Osteoblast (primary cell): ENCODE data around the gene FAM124A. TPM values are rescaled to one million over a fixed set of nuclear protein-coding genes. Genes with fewer than 3 reads are reported as not detected.

ENCODE experiments used
- DNase-seq: peaks from one replicate; pipeline ENCODE4 v3.0.0; 2011; ENCODE audit warnings: low spot score, mixed read lengths; ENCODE audit not compliant: insufficient read length; ENCODE audit errors: missing footprints
- H2AFZ ChIP-seq: 2 replicates; pipeline ENCODE4 v1.6.0; 2011; ENCODE audit warnings: mild to moderate bottlenecking, low read length
- H3K27ac ChIP-seq: 2 replicates; pipeline ENCODE4 v1.5.1; 2011; ENCODE audit warnings: mild to moderate bottlenecking, low read depth, low read length, moderate library complexity
- H3K27me3 ChIP-seq: 2 replicates; pipeline ENCODE4 v1.6.0; 2012; ENCODE audit warnings: mild to moderate bottlenecking, control low read depth, inconsistent platforms, low read length, moderate library complexity; ENCODE audit not compliant: insufficient read depth
- H3K36me3 ChIP-seq: 2 replicates; pipeline ENCODE4 v1.5.1; 2011; ENCODE audit warnings: mild to moderate bottlenecking, low read length, control low read depth, moderate library complexity; ENCODE audit not compliant: insufficient read depth
- H3K4me1 ChIP-seq: 2 replicates; pipeline ENCODE4 v1.5.1; 2011; ENCODE audit warnings: mild to moderate bottlenecking, low read length, control low read depth, moderate library complexity; ENCODE audit not compliant: insufficient read depth
- H3K4me2 ChIP-seq: 2 replicates; pipeline ENCODE4 v1.6.0; 2011; ENCODE audit warnings: mild to moderate bottlenecking, low read length; ENCODE audit not compliant: insufficient read depth
- H3K4me3 ChIP-seq: fragments of 200-600 bp; sonication (generic); 3 replicates; pipeline ENCODE4 v1.5.1; 2012; ENCODE audit warnings: mild to moderate bottlenecking, low read length, inconsistent platforms; ENCODE audit not compliant: insufficient read depth
- H3K79me2 ChIP-seq: 2 replicates; pipeline ENCODE4 v1.6.0; 2012; ENCODE audit warnings: mild to moderate bottlenecking, low read length, control low read depth, inconsistent platforms; ENCODE audit not compliant: insufficient read depth
- H3K9me3 ChIP-seq: 2 replicates; pipeline ENCODE4 v1.5.1; 2011; ENCODE audit warnings: low read depth, low read length, control low read depth
- H4K20me1 ChIP-seq: 2 replicates; pipeline ENCODE4 v1.6.0; 2012; ENCODE audit warnings: mild to moderate bottlenecking, low read length, control low read depth; ENCODE audit not compliant: insufficient read depth
- CTCF ChIP-seq: IDR thresholded peaks from 2 replicates; pipeline ENCODE4 v1.5.1; 2011; ENCODE audit warnings: mild to moderate bottlenecking, low read depth, low read length, moderate library complexity; ENCODE audit errors: extremely low read depth
- total RNA-seq: library from RNA; depleted of rRNA; stranded (reverse); fragments of >200 nt; gene quantifications from 2 replicates; pipeline ENCODE4 v1.2.3, GENCODE V29; 2012

Gene FAM124A
- total RNA-seq, 1 donor, result 1.1 TPM

DNA sequence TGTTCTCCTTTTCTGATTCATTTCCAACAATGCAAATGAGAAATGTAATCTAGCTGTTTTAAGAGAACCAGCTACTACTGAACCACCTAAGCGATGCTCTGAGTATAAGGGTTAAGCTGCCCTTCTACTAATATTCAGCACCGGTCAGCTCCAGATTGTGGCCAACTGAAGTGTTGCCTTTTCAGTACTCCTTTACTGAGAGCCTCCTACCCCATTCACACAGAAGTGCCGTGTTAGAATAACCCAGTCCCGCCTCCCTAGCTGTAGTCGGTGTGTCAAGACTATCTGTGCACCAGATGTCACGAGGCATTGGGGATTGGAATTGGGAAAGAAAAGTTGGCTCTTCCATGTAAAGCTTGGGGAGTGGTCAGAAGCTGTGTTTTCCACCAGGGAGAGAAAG is 45.4 kb downstream of the FAM124A start:
- no peak for DNase-seq
- Histone ChIP-seq H2AFZ (no peak overlapping the region), H3K27me3 (peaks cover 16% of the 10 kb centered on the region), H3K36me3 (no peaks in the 10 kb centered on the region), H3K4me1 (no peaks in the 10 kb centered on the region), H3K4me3 (no peak overlapping the region), H3K27ac (no peak overlapping the region), H3K79me2 (no peaks in the 10 kb centered on the region), H3K9me3 (no peaks in the 10 kb centered on the region), H4K20me1 (no peaks in the 10 kb centered on the region), H3K4me2 (no peak overlapping the region)
- TF ChIP-seq CTCF, result no peak

DNA sequence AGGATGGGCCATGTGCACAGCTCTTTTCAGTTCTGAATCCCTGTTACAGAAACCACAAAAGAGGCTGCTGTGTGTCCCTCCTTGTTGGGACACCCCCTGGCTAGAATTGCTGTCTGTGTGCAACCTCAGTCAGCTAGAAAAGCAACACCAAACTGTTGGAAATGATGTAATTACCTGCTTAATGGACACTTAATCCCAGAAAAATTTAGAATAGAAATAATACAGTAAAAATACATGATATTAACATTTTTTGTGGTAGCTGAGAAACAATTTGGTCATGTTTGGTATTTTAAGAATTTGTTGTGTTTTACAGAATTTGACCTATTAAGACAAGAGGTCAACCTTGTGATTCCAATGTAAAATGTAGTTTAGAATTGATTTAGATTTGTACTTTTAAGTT is 46.8 kb downstream of the FAM124A start:
- H3K4me1 ChIP-seq, result no peaks in the 10 kb centered on the region
- peaks cover 12% of the 10 kb centered on the region for H3K27me3 ChIP-seq
- H3K27ac ChIP-seq, result no peak overlapping the region
- H3K36me3 ChIP-seq, result no peaks in the 10 kb centered on the region
- H4K20me1 ChIP-seq, result no peaks in the 10 kb centered on the region
- no peaks in the 10 kb centered on the region for H3K9me3 ChIP-seq
- H3K4me3 ChIP-seq, result no peak overlapping the region
- no peak overlapping the region for H2AFZ ChIP-seq
- no peaks in the 10 kb centered on the region for H3K79me2 ChIP-seq
- no peak for TF ChIP-seq CTCF
- no peak overlapping the region for H3K4me2 ChIP-seq
- no peak for DNase-seq

DNA sequence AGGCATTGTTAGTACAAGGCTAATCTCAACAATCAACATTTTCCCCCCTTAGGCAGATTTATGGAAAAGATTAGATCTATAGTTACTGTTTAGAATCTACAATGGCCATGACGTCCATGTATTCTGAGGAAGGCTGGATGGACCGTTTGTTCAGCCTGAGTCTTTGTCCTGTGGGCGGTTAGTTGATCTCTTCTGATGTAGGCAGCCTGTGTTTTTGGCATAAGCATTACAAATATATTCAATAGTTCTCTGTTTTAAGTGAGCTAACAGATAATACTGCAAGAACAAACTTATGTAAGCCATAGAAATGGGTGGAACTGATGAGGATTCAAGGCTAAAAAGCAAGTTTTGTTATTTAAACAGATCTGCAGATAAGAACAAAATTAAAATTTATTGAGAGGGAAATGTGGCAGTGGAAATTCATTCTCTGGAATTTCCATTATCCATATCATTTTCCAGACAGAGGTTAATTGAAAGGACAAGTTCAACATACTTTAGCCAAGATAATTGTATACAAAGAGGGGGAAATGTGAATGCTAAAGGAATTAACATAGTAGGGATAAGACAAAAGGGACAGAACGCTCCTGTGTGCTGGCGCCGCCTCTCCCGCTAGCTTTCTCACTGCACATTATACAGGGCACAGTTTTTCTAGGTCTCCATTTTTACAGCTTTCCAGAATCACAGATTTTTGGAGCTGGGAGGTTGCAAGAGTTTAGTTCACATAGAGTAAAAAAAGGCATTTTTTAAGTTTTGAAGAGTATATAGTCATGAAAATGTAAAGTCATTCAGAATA is 48.6 kb downstream of the FAM124A start:
- H4K20me1 ChIP-seq, result no peaks in the 10 kb centered on the region
- peaks cover 15% of the 10 kb centered on the region for H3K27me3 ChIP-seq

More for the DNA sequence above, 48.6 kb downstream of the FAM124A start:
- H3K4me3 ChIP-seq, result no peak overlapping the region
- H3K36me3 ChIP-seq, result no peaks in the 10 kb centered on the region
- no peak overlapping the region for H2AFZ ChIP-seq
- H3K4me2 ChIP-seq, result no peak overlapping the region
- no peak for DNase-seq
- TF ChIP-seq CTCF, result no peak
- H3K9me3 ChIP-seq, result no peaks in the 10 kb centered on the region
- H3K27ac ChIP-seq, result no peak overlapping the region
- no peaks in the 10 kb centered on the region for H3K79me2 ChIP-seq
- no peaks in the 10 kb centered on the region for H3K4me1 ChIP-seq
